Neural progenitor cell (in vitro differentiated cells): ENCODE data around the gene TSPAN15.

ENCODE experiments used
- EZH2 ChIP-seq: fragments of 200-600 bp; sonication (generic); IDR thresholded peaks from 2 replicates; pipeline ENCODE4 v1.6.1; 2017; ENCODE audit warnings: antibody characterized with exemption, mild to moderate bottlenecking, moderate library complexity
- EZH2phosphoT487 ChIP-seq: fragments of 200-600 bp; sonication (generic); IDR thresholded peaks from 2 replicates; pipeline ENCODE4 v1.6.1; 2017; ENCODE audit warnings: antibody characterized with exemption
- TF ChIP-seq, protein P1 (sequence below): fragments of 200-600 bp; sonication (generic); IDR thresholded peaks from 2 replicates; pipeline ENCODE4 v1.5.1; 2017; ENCODE audit warnings: antibody characterized with exemption, mild to moderate bottlenecking

DNA sequence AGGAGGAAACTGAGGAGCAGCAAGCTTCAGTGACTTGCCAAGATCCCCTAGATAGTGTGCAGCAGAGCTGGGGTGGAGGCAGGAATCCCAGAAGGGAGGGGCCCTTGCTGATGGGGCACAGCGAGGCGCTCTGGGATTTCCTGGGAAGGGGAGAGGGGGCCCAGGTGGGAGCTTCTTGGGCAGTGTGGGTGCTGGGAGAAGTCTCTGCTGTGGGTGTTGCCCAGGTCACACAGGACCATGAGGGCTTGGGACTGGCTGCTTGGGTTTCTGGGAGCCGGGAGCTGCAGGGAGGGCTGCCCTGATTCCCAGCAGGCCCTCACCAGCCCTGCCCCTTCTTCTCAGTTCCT, 55.2 kb downstream of the TSPAN15 start:
- TF ChIP-seq, protein P1, sequence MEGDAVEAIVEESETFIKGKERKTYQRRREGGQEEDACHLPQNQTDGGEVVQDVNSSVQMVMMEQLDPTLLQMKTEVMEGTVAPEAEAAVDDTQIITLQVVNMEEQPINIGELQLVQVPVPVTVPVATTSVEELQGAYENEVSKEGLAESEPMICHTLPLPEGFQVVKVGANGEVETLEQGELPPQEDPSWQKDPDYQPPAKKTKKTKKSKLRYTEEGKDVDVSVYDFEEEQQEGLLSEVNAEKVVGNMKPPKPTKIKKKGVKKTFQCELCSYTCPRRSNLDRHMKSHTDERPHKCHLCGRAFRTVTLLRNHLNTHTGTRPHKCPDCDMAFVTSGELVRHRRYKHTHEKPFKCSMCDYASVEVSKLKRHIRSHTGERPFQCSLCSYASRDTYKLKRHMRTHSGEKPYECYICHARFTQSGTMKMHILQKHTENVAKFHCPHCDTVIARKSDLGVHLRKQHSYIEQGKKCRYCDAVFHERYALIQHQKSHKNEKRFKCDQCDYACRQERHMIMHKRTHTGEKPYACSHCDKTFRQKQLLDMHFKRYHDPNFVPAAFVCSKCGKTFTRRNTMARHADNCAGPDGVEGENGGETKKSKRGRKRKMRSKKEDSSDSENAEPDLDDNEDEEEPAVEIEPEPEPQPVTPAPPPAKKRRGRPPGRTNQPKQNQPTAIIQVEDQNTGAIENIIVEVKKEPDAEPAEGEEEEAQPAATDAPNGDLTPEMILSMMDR, result no peak
- TF ChIP-seq EZH2 (no peak), EZH2phosphoT487 (no peak)
